Type B pancreatic cell (in vitro differentiated cells): ENCODE data around the gene MYCBP. TPM values are rescaled to one million over a fixed set of nuclear protein-coding genes. Genes with fewer than 3 reads are reported as not detected.

Experiments
- DNase-seq: peaks from one replicate; pipeline ENCODE4 v3.0.0; 2021; ENCODE audit warnings: mixed read lengths; ENCODE audit not compliant: unreplicated experiment; ENCODE audit errors: extremely low spot score
- H3K27ac Mint-ChIP-seq: 2 replicates; pipeline ENCODE4 v1.8.0; 2021; ENCODE audit warnings: mild to moderate bottlenecking, mixed read lengths
- H3K27me3 Mint-ChIP-seq: 2 replicates; pipeline ENCODE4 v1.8.0; 2021; ENCODE audit warnings: mixed read lengths
- H3K36me3 Mint-ChIP-seq: 2 replicates; pipeline ENCODE4 v1.8.0; 2021; ENCODE audit warnings: mixed read lengths
- H3K4me1 Mint-ChIP-seq: one replicate; pipeline ENCODE4 v1.8.0; 2021; ENCODE audit warnings: mixed read lengths; ENCODE audit not compliant: unreplicated experiment
- H3K4me3 Mint-ChIP-seq: 2 replicates; pipeline ENCODE4 v1.8.0; 2021; ENCODE audit warnings: mild to moderate bottlenecking, mixed read lengths
- H3K9me3 Mint-ChIP-seq: 2 replicates; pipeline ENCODE4 v1.8.0; 2021; ENCODE audit warnings: mixed read lengths
- CTCF ChIP-seq: fragments of 200-600 bp; sonication (generic); conservative IDR thresholded peaks from 2 replicates; pipeline ENCODE4 v1.5.0; 2021; ENCODE audit warnings: antibody characterized with exemption, mild to moderate bottlenecking
- total RNA-seq: library from RNA; stranded (reverse); gene quantifications from 2 replicates; pipeline ENCODE4 v1.2.1, GENCODE V29; 2021; ENCODE audit warnings: low replicate concordance

Gene MYCBP
- total RNA-seq, 1 donor from 2014 or later, result 20.0 TPM

DNA sequence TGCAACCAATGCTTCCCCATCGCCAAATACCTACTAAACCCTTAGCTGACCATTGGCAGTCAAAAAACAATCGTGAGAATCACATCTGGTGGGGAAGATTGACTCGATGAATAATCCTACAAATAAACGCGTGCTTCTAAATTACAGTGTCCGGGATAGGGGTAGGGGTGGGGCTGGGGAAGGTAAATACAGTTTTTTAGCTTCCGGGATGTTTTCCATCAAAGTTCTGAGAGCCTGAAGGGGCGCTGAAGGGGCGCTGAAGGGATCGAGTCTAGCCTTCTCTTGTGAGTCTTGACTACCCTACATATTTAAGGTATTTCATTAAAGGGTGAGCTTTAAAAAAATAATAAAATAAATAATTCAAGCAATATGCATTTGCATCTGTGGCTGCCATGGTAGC, 54.1 kb downstream of the MYCBP start:
- peaks cover 75% of the 10 kb centered on the region for H3K27me3 Mint-ChIP-seq
- TF ChIP-seq CTCF, result no peak

DNA sequence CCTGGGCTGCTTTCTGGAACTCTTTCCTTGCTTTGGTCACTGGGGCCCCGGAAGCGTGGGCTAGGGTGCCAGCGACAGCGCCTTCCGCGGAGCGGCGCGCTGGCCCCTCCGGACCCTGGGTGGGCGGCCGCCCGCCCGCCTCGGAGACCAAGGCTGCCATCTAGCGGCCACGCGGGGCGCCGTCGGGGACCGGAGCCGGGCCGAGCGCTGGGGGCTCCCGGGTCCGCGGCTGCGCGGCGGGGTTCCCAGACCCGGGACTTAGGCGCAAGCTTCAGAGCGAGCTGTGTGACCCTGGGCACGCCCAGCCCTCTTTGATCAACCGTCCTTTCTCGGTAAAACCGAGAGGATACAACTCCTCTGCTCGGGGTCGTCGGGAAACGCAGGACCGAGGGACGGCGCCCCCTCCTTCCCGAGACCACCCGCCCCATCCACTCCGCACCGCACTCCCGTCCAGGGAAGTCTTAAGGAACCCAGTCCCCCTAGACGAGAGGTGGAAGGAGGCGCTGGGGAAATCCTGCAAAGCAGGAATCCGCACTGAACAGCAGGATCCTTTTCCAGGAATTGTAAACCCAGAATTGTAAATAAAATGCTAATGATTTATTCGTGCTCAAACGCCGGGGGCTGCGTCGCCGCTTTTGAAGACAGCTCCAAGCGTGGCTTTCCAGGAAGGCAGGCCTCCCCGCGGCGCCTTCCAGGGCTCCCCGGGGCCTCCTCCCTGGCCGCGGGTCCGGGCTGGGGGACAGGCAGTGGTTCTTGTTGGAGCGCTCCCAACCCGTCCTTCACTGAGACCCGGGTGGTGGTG, 54.8 kb downstream of the MYCBP start:
- H3K4me3 Mint-ChIP-seq, result peak overlapping the region; percentile 77
- peak; percentile 96 for TF ChIP-seq CTCF
- H3K27ac Mint-ChIP-seq, result no peak overlapping the region
- no peaks in the 10 kb centered on the region for H3K36me3 Mint-ChIP-seq
- H3K9me3 Mint-ChIP-seq, result no peaks in the 10 kb centered on the region
- peaks cover 82% of the 10 kb centered on the region for H3K27me3 Mint-ChIP-seq
- peaks cover 18% of the 10 kb centered on the region for H3K4me1 Mint-ChIP-seq
- peak; percentile 86 for DNase-seq

More for the DNA sequence above, 54.1 kb downstream of the MYCBP start:
- Mint-ChIP-seq H3K4me3 (peak overlapping the region; percentile 59), H3K4me1 (peaks cover 16% of the 10 kb centered on the region), H3K36me3 (no peaks in the 10 kb centered on the region), H3K9me3 (no peaks in the 10 kb centered on the region), H3K27ac (no peak overlapping the region)
- no peak for DNase-seq

DNA sequence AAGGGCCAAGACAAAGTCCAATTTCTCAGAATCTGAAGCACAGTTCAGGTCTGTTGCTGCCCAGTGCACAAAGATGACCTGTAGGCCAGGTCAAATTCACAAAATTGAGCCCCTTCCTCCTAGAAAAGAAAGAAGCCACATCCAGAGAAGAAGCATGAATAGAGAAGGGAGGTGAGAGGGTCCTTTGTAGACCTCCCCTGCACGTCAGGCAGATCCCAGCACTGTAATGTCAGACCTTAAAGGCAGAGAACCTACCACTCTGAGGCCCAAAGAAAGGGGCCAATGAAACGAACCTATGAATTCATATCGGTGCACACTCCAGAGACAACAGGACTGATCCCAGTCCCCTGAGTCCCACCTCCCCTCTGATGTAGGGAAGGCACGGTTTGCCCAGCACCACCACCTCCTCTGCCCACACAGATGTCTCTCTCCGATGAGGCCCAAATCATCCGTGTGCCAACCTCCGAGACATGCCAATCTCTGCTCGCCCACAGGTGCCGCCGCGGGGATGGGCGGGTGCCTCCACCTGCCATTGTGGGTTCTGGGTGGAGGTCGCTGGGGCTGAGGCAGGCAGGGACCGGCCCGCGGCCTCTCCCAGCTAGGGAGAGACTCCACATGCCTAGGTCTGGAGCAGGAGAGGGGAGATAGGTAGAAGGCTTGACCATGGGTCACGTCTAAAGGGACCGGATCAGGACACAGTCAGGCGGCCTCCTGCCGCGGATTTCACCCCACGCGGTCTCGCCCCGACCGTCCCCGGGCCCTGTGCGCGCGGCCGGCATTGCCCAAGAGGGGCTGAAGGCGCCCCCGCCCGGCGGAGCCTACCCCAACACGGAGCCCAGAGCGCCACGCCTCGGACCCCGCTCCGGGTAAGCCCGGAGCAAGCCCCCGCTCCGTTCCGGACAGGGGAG, 55.6 kb downstream of the MYCBP start:
- DNase-seq, result no peak
- Mint-ChIP-seq H3K4me1 (peaks cover 26% of the 10 kb centered on the region), H3K4me3 (peak overlapping the region; percentile 54), H3K36me3 (no peaks in the 10 kb centered on the region), H3K27ac (no peak overlapping the region), H3K27me3 (peaks cover 88% of the 10 kb centered on the region), H3K9me3 (no peaks in the 10 kb centered on the region)
- TF ChIP-seq CTCF, result no peak

GRCh38 chr1:38815903-38816627, 57.1 kb downstream of the MYCBP start:
- peaks cover 21% of the 10 kb centered on the region for H3K4me1 Mint-ChIP-seq
- H3K27me3 Mint-ChIP-seq, result peaks cover 89% of the 10 kb centered on the region
- no peaks in the 10 kb centered on the region for H3K9me3 Mint-ChIP-seq
- peak overlapping the region; percentile 29 for H3K4me3 Mint-ChIP-seq
- H3K36me3 Mint-ChIP-seq, result no peaks in the 10 kb centered on the region
- no peak for TF ChIP-seq CTCF
- no peak overlapping the region for H3K27ac Mint-ChIP-seq
- DNase-seq, result no peak

GRCh38 chr1:38814984-38815464, 58.1 kb downstream of the MYCBP start:
- Mint-ChIP-seq H3K9me3 (no peaks in the 10 kb centered on the region), H3K27ac (no peak overlapping the region), H3K36me3 (no peaks in the 10 kb centered on the region), H3K4me3 (no peak overlapping the region), H3K27me3 (peaks cover 89% of the 10 kb centered on the region), H3K4me1 (peaks cover 21% of the 10 kb centered on the region)
- no peak for TF ChIP-seq CTCF
- no peak for DNase-seq
